T-helper 17 cell (primary cell): ENCODE data around the gene TSHR. TPM values are rescaled to one million over a fixed set of nuclear protein-coding genes. Genes with fewer than 3 reads are reported as not detected.

Experiments used
- ATAC-seq: fragments of 150-1000 bp; cut with Tn5 transposase; 2 replicates; pipeline ENCODE4 v1.10.0; 2021; ENCODE audit warnings: mild to moderate bottlenecking, moderate library complexity
- DNase-seq, 3 donors: peaks; one replicate each; pipeline versions ENCODE4 v3.0.0 to v3.0.0-alpha.2; 2020 to 2021
- H3K9me3 ChIP-seq: one replicate; pipeline ENCODE4 v1.7.0; 2013; ENCODE audit warnings: low read length, mild to moderate bottlenecking; ENCODE audit not compliant: control insufficient read depth, poor library complexity, severe bottlenecking
- H3K27ac Mint-ChIP-seq: one replicate; pipeline ENCODE4 v1.8.0; 2022; ENCODE audit warnings: mild to moderate bottlenecking, moderate library complexity, mixed read lengths
- H3K27me3 Mint-ChIP-seq: one replicate; pipeline ENCODE4 v1.8.0; 2022; ENCODE audit warnings: mixed read lengths
- H3K36me3 Mint-ChIP-seq: one replicate; pipeline ENCODE4 v1.8.0; 2022; ENCODE audit warnings: low read depth, mixed read lengths
- H3K4me1 Mint-ChIP-seq: one replicate; pipeline ENCODE4 v1.8.0; 2022; ENCODE audit warnings: mild to moderate bottlenecking, mixed read lengths
- H3K4me3 Mint-ChIP-seq: one replicate; pipeline ENCODE4 v1.8.0; 2022; ENCODE audit warnings: mild to moderate bottlenecking, moderate library complexity, mixed read lengths
- total RNA-seq, 4 donors: library from RNA in 2 of 4; stranded (reverse) in 2 of 4; gene quantifications; one replicate each; pipeline ENCODE4 v1.2.3 and lab custom pipeline; 2022 to 2026

TSHR gene
- total RNA-seq, 2 donors from 2014 or later = 0.13 to 0.50 TPM

- Mint-ChIP-seq H3K36me3 (no peaks in the 10 kb centered on the region), H3K27ac (no peak overlapping the region), H3K4me1 (no peaks in the 10 kb centered on the region), H3K4me3 (no peak overlapping the region), H3K27me3 (no peaks in the 10 kb centered on the region)
- ATAC-seq (no peak), DNase-seq (no peak)
- no peaks in the 10 kb centered on the region for H3K9me3 ChIP-seq
These were observed 112.9 kb downstream of the TSHR start for GRCh38 chr14:81068176-81068782.

DNA sequence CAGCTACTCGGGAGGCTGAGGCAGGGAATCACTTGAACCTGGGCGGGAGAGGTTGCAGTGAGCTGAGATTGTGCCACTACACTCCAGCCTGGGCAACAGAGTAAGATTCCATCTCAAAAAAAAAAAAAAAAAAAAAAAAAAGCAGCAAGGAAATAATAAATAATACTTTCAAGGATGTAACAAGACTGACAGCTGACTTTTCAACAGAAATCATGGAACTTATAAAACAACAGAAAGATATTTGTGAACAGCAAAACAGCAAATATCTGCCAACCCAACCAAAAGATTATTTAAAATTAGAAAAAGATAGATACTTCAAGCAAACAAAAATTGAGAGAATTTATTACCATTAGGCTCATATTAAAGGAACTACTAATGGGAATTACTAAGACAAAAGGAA, 115.1 kb downstream of the TSHR start:
- no peaks in the 10 kb centered on the region for H3K9me3 ChIP-seq
- Mint-ChIP-seq H3K27me3 (no peaks in the 10 kb centered on the region), H3K27ac (no peak overlapping the region), H3K4me3 (no peak overlapping the region), H3K4me1 (no peaks in the 10 kb centered on the region), H3K36me3 (no peaks in the 10 kb centered on the region)
- DNase-seq = no peak
- ATAC-seq = no peak

DNA sequence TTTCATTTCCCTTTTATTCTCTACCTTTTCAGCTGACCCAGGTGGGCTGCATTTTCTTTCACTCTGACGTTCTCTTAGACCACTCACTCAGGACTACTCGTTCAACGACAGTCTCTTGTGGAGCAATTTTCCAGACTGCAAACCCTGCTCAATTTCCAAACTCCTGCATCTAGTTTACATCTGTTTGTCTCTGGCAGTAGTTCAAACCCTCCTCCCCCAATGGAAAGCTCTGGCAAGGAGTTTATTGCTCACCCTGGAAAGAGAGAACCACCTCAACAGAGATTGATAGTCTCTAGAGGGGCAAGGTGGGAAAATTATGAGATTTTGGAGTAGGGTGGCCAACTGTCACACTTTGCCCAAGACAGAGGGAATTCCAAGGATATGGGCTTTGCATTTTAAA, 130.2 kb downstream of the TSHR start:
- Mint-ChIP-seq H3K27ac (no peak overlapping the region), H3K4me3 (no peak overlapping the region), H3K4me1 (no peaks in the 10 kb centered on the region), H3K27me3 (peaks cover 8% of the 10 kb centered on the region), H3K36me3 (peaks cover 3% of the 10 kb centered on the region)
- ATAC-seq (no peak), DNase-seq (no peak)
- H3K9me3 ChIP-seq = no peaks in the 10 kb centered on the region

- peaks cover 8% of the 10 kb centered on the region for H3K27me3 Mint-ChIP-seq
- no peak overlapping the region for H3K4me3 Mint-ChIP-seq
- DNase-seq = no peak
- ATAC-seq = no peak
- H3K36me3 Mint-ChIP-seq = peaks cover 3% of the 10 kb centered on the region
- H3K9me3 ChIP-seq = no peaks in the 10 kb centered on the region
- H3K27ac Mint-ChIP-seq = no peak overlapping the region
- H3K4me1 Mint-ChIP-seq = no peaks in the 10 kb centered on the region
These were observed 131.8 kb downstream of the TSHR start for GRCh38 chr14:81087230-81087629.

GRCh38 chr14:81091139-81091538, 135.7 kb downstream of the TSHR start:
- no peaks in the 10 kb centered on the region for H3K4me1 Mint-ChIP-seq
- H3K9me3 ChIP-seq = no peaks in the 10 kb centered on the region
- H3K27ac Mint-ChIP-seq = no peak overlapping the region
- H3K4me3 Mint-ChIP-seq = no peak overlapping the region
- DNase-seq = no peak
- H3K27me3 Mint-ChIP-seq = no peaks in the 10 kb centered on the region
- peaks cover 2% of the 10 kb centered on the region for H3K36me3 Mint-ChIP-seq
- no peak for ATAC-seq

DNA sequence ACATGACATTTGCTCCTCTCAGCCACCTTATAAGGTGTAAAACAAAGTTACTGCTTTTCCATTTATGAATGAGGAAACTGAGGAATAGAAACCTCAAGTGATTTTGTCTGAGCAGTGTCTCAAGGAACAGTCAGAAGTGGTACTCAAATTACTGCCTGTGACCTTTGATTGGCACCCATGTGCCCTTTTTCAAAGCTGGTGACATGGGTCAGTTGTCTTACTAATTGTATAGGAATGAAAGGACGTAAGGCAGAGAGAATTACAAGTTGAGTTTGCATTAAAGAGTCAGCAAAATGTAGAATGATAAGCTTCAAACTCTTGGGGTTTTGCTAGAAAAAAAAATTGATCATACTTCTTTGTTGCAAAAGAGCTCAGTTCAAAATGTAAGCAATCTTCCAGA, 136.2 kb downstream of the TSHR start:
- no peak for ATAC-seq
- DNase-seq = no peak

GRCh38 chr14:81093651-81094050, 138.2 kb downstream of the TSHR start:
- Mint-ChIP-seq H3K36me3 (peaks cover 2% of the 10 kb centered on the region), H3K27ac (no peak overlapping the region), H3K4me3 (no peak overlapping the region), H3K27me3 (no peaks in the 10 kb centered on the region), H3K4me1 (no peaks in the 10 kb centered on the region)
- ATAC-seq (no peak), DNase-seq (no peak)
- peaks cover 2% of the 10 kb centered on the region for H3K9me3 ChIP-seq

More for the DNA sequence above, 136.2 kb downstream of the TSHR start:
- H3K4me1 Mint-ChIP-seq = no peaks in the 10 kb centered on the region
- H3K27me3 Mint-ChIP-seq = no peaks in the 10 kb centered on the region
- H3K9me3 ChIP-seq = no peaks in the 10 kb centered on the region
- H3K36me3 Mint-ChIP-seq = peaks cover 2% of the 10 kb centered on the region
- H3K27ac Mint-ChIP-seq = no peak overlapping the region
- H3K4me3 Mint-ChIP-seq = no peak overlapping the region

- ATAC-seq (no peak), DNase-seq (no peak)
- H3K27ac Mint-ChIP-seq = no peak overlapping the region
- H3K27me3 Mint-ChIP-seq = peaks cover under 1% of the 10 kb centered on the region
- peaks cover 2% of the 10 kb centered on the region for H3K36me3 Mint-ChIP-seq
- no peak overlapping the region for H3K4me3 Mint-ChIP-seq
- H3K9me3 ChIP-seq = peaks cover 2% of the 10 kb centered on the region
- no peaks in the 10 kb centered on the region for H3K4me1 Mint-ChIP-seq
These were observed 140.1 kb downstream of the TSHR start for GRCh38 chr14:81095539-81095938.

DNA sequence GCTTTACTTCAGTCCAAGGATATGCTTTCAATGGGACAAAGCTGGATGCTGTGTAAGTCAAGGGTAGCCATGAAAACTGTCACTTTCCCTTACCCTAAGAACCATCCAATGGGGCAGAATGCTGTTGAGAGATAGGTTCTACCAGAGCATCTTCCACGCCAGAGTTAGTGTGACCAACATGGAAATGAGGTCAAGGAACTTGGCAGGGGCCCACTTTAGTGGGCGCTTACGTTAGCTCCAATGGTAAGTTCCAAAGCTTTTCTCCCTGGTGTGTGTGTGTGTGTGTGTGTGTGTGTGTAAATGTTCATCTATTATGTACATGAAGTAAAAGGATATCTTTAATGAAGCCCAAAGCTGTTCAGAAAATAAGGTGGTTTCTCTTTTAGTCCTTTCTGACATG, 141.2 kb downstream of the TSHR start:
- Mint-ChIP-seq H3K27me3 (peaks cover 6% of the 10 kb centered on the region), H3K27ac (no peak overlapping the region), H3K4me1 (no peaks in the 10 kb centered on the region), H3K36me3 (peaks cover 2% of the 10 kb centered on the region), H3K4me3 (no peak overlapping the region)
- H3K9me3 ChIP-seq = peaks cover 2% of the 10 kb centered on the region
- DNase-seq (no peak), ATAC-seq (no peak)

DNA sequence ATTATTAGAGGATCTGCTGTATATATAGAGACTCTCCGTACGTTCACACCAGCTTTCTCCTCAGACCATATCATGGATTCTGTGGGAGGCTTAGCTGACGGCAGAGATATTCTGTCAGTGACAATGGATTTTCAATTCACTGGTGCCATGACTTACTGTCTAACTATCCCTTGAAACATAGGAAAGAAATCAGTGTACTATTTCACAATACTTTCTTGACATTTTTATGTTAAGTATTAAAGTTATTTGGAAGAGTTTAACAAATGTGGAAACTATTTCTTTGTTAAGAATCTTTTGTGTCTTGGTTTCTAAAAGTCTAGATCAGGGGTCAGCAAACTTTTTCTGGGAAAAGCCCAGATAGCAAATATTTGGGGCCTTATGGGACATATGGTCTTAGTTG, 146.8 kb downstream of the TSHR start:
- H3K4me1 Mint-ChIP-seq = no peaks in the 10 kb centered on the region
- peaks cover 6% of the 10 kb centered on the region for H3K27me3 Mint-ChIP-seq
- peaks cover 2% of the 10 kb centered on the region for H3K9me3 ChIP-seq
- DNase-seq = no peak
- no peak overlapping the region for H3K4me3 Mint-ChIP-seq
- no peak overlapping the region for H3K27ac Mint-ChIP-seq
- H3K36me3 Mint-ChIP-seq = peaks cover 2% of the 10 kb centered on the region
- no peak for ATAC-seq

- no peak overlapping the region for H3K27ac Mint-ChIP-seq
- DNase-seq = no peak
- H3K4me3 Mint-ChIP-seq = no peak overlapping the region
- no peaks in the 10 kb centered on the region for H3K4me1 Mint-ChIP-seq
- H3K27me3 Mint-ChIP-seq = peaks cover 7% of the 10 kb centered on the region
- ATAC-seq = no peak
- no peaks in the 10 kb centered on the region for H3K9me3 ChIP-seq
- peaks cover 2% of the 10 kb centered on the region for H3K36me3 Mint-ChIP-seq
These were observed 148.0 kb downstream of the TSHR start for GRCh38 chr14:81103443-81103842.

- Mint-ChIP-seq H3K27me3 (peaks cover 12% of the 10 kb centered on the region), H3K27ac (no peak overlapping the region), H3K36me3 (peaks cover 2% of the 10 kb centered on the region), H3K4me1 (no peaks in the 10 kb centered on the region), H3K4me3 (no peak overlapping the region)
- no peaks in the 10 kb centered on the region for H3K9me3 ChIP-seq
- no peak for ATAC-seq
- DNase-seq = no peak
These were observed 150.0 kb downstream of the TSHR start for GRCh38 chr14:81105378-81105777.

DNA sequence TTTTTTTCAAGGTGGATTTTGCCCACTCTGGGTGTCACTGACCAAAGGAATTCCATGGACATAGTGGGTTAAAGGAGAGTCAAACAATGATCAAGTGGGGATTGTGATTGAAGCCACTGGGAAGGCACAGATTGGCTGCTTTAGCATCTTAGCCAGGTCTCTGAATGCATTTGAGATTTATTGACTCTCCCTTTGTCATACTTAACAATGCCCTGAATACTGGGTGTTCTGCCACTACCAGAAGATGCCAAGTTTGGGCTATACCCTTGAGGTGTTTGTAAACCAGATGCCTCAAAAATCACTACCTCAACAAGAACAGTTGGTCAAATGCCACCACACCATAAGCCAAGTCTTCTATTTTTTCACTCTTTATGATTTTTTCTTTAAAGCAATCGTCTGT, 150.5 kb downstream of the TSHR start:
- Mint-ChIP-seq H3K27me3 (peaks cover 7% of the 10 kb centered on the region), H3K4me3 (no peak overlapping the region), H3K4me1 (no peaks in the 10 kb centered on the region), H3K36me3 (peaks cover 2% of the 10 kb centered on the region), H3K27ac (no peak overlapping the region)
- DNase-seq (no peak), ATAC-seq (no peak)
- no peaks in the 10 kb centered on the region for H3K9me3 ChIP-seq

- Mint-ChIP-seq H3K4me1 (no peaks in the 10 kb centered on the region), H3K36me3 (peaks cover 3% of the 10 kb centered on the region), H3K27me3 (peaks cover 7% of the 10 kb centered on the region), H3K4me3 (no peak overlapping the region), H3K27ac (no peak overlapping the region)
- no peak for DNase-seq
- H3K9me3 ChIP-seq = no peaks in the 10 kb centered on the region
- ATAC-seq = no peak
These were observed 154.8 kb downstream of the TSHR start for GRCh38 chr14:81110186-81110585.
